HepG2 (cell line): Measurements from ENCODE around the gene FBXL7. TPM values are rescaled to one million over a fixed set of nuclear protein-coding genes. Genes with fewer than 3 reads are reported as not detected.

Source experiments
- ATAC-seq: fragments of 200-7000 bp; cut with Tn5 transposase; 3 replicates; pipeline ENCODE4 v1.9.1; 2020; ENCODE audit warnings: mild to moderate bottlenecking, moderate library complexity
- BruUV-seq: library from RNA; stranded (reverse); fragments of 400-500 nt; replicated peaks from 2 replicates; lab custom pipeline; 2021; lab: Mats Ljungman, UMichigan
- CTCF ChIA-PET: fragments of 300-600 bp; formaldehyde crosslinking; extraction: SDS; loops from one replicate; lab custom pipeline; 2021; ENCODE audit warnings: low total read pairs, inconsistent platforms, low intra/inter-chr PET ratio; lab: Yijun Ruan, JAX
- POLR2A ChIA-PET: fragments of 350-600 bp; sonication (Branson Sonifier 250); formaldehyde crosslinking; loops from one replicate; lab custom pipeline; 2020; ENCODE audit warnings: antibody characterized with exemption, inconsistent platforms; lab: Yijun Ruan, JAX
- DNase-seq: peaks from one replicate; pipeline ENCODE4 v3.0.0-alpha.2; 2015; ENCODE audit warnings: low spot score
- FAIRE-seq: peaks from 3 replicates; lab custom pipeline; 2011; peaks lifted over from hg19 to GRCh38; lab: Jason Lieb, UNC
- H2AFZ ChIP-seq: one replicate; pipeline ENCODE4 v1.6.1; 2011; ENCODE audit warnings: low read length, inconsistent platforms
- H3K27ac ChIP-seq: fragments of 300-600 bp; 3 replicates; pipeline ENCODE4 v1.8.0; 2011; ENCODE audit warnings: mixed run types, mild to moderate bottlenecking, mixed read lengths, low read length, inconsistent platforms; ENCODE audit not compliant: insufficient read depth; ENCODE audit errors: extremely low read length
- H3K27me3 ChIP-seq, 2 experiments: fragments of 200-600 bp in 1 of 2; 2 replicates in 1 of 2; 3 replicates in 1 of 2; pipeline versions ENCODE4 v1.6.0 to v1.8.0; 2011; ENCODE audit warnings: low read length in 2 of 2, mild to moderate bottlenecking in 2 of 2, moderate library complexity in 2 of 2, inconsistent platforms in 1 of 2; ENCODE audit not compliant: insufficient read depth in 2 of 2, control insufficient read depth in 1 of 2
- H3K36me3 ChIP-seq, 2 experiments: fragments of 200-600 bp in 1 of 2; replicated peaks in 1 of 2; 2 replicates in 1 of 2; 3 replicates in 1 of 2; pipeline versions ENCODE4 v1.5.1 to v1.8.0; 2011; ENCODE audit warnings: low read length in 2 of 2, inconsistent platforms in 1 of 2; ENCODE audit not compliant: insufficient read depth in 2 of 2, control insufficient read depth in 1 of 2
- H3K4me1 ChIP-seq: 2 replicates; pipeline ENCODE4 v1.5.1; 2012; ENCODE audit warnings: low read length, inconsistent platforms; ENCODE audit not compliant: insufficient read depth
- H3K4me2 ChIP-seq: 2 replicates; pipeline ENCODE4 v1.6.0; 2011; ENCODE audit warnings: low read depth, low read length, inconsistent platforms
- H3K4me3 ChIP-seq, 3 experiments: fragments of 200-600 bp in 1 of 3; sonication (generic), shearing (Covaris generic) in 1 of 3; replicated peaks in 1 of 3; 2 replicates each; pipeline ENCODE4 v1.5.1; 2011 to 2016; ENCODE audit warnings: low read length in 3 of 3, inconsistent platforms in 2 of 3, low read depth in 2 of 3, mild to moderate bottlenecking in 2 of 3, control low read depth in 1 of 3, mixed read lengths in 1 of 3; ENCODE audit not compliant: insufficient read depth in 1 of 3
- H3K79me2 ChIP-seq: one replicate; pipeline ENCODE4 v1.6.1; 2011; ENCODE audit warnings: low read length, inconsistent platforms; ENCODE audit not compliant: insufficient read depth
- H3K9ac ChIP-seq: 2 replicates; pipeline ENCODE4 v1.6.0; 2011; ENCODE audit warnings: mild to moderate bottlenecking, low read depth, low read length, inconsistent platforms; ENCODE audit not compliant: insufficient read depth
- H3K9me3 ChIP-seq: 2 replicates; pipeline ENCODE4 v1.5.1; 2012; ENCODE audit warnings: mild to moderate bottlenecking, low read length
- H4K20me1 ChIP-seq: 2 replicates; pipeline ENCODE4 v1.6.0; 2011; ENCODE audit warnings: inconsistent platforms, mild to moderate bottlenecking, low read length, moderate library complexity; ENCODE audit not compliant: insufficient read depth
- HOXA5 ChIP-seq: sonication (generic); formaldehyde crosslinking; IDR thresholded peaks from 2 replicates; pipeline ENCODE4 v1.4.0; 2020; ENCODE audit warnings: missing genetic modification reagents
- SIX4 ChIP-seq: sonication (generic); formaldehyde crosslinking; IDR thresholded peaks from 2 replicates; pipeline ENCODE4 v1.4.0; 2020; ENCODE audit warnings: missing genetic modification reagents
- ZFP1 ChIP-seq: IDR thresholded peaks from 2 replicates; pipeline ENCODE4 v1.6.1; 2016
- ZFP41 ChIP-seq: sonication (generic); formaldehyde crosslinking; IDR thresholded peaks from 2 replicates; pipeline ENCODE4 v1.4.0; 2020; ENCODE audit warnings: mild to moderate bottlenecking, missing genetic modification reagents, borderline replicate concordance
- ZNF230 ChIP-seq: sonication (generic); formaldehyde crosslinking; IDR thresholded peaks from 2 replicates; pipeline ENCODE4 v1.4.0; 2020; ENCODE audit warnings: mild to moderate bottlenecking, missing genetic modification reagents
- ZNF232 ChIP-seq: sonication (generic); formaldehyde crosslinking; IDR thresholded peaks from 2 replicates; pipeline ENCODE4 v1.4.0; 2020; ENCODE audit warnings: missing genetic modification reagents, borderline replicate concordance
- ZNF331 ChIP-seq: sonication (generic); formaldehyde crosslinking; IDR thresholded peaks from 2 replicates; pipeline ENCODE4 v1.4.0; 2020; ENCODE audit warnings: missing genetic modification reagents
- ZNF619 ChIP-seq: sonication (generic); formaldehyde crosslinking; IDR thresholded peaks from 2 replicates; pipeline ENCODE4 v1.4.0; 2020; ENCODE audit warnings: mild to moderate bottlenecking, missing genetic modification reagents
- ZNF780A ChIP-seq: sonication (generic); formaldehyde crosslinking; IDR thresholded peaks from 2 replicates; pipeline ENCODE4 v1.8.0; 2022; ENCODE audit warnings: mild to moderate bottlenecking, missing genetic modification reagents, moderate library complexity
- WGBS: methylation state at CpG from one replicate; pipeline ENCODE4 v1.1.6; 2017; ENCODE audit warnings: low lambda C conversion rate; 5-methylcytosine and 5-hydroxymethylcytosine counted together
- in situ Hi-C: cut with HindIII; loops from 2 replicates; pipeline ENCODE4 v1.10.0; 2017; ENCODE audit warnings: low pct_unique_long_range_greater_than_20kb; ENCODE audit not compliant: extremely low pct_ligation_motif_present
- intact Hi-C: fragments of 100-400 bp; cut with micrococcal nuclease; formaldehyde crosslinking; loops from one replicate; pipeline ENCODE4 v1.10.0; 2022; ENCODE audit not compliant: unreplicated experiment
- polyA plus RNA-seq, 8 experiments: library from polyadenylated mRNA; depleted of rRNA in 3 of 8; stranded (reverse) in 7 of 8; unstranded in 1 of 8; fragments of >200 nt; fragmentation: Illumina TruSeq in 4 of 8; extraction: Trizol in 4 of 8; gene quantifications; 2 replicates each; pipeline versions ENCODE4 v1.2.1 to v1.2.3, GENCODE V29; 2011 to 2016; ENCODE audit warnings: low read depth in 4 of 8, missing spikeins in 1 of 8, mixed read lengths in 1 of 8; ENCODE audit not compliant: insufficient read depth in 1 of 8
- total RNA-seq, 5 experiments: library from RNA; depleted of rRNA; stranded (reverse); fragments of >200 nt; fragmentation: Illumina TruSeq; extraction: Trizol; gene quantifications; 2 replicates each; pipeline ENCODE4 v1.2.3, GENCODE V29; 2016; ENCODE audit warnings: low read depth in 1 of 5
- TF ChIP-seq, protein P1 (sequence below), 2 experiments: IDR thresholded peaks; 2 replicates each; pipeline ENCODE4 v1.6.1; 2011 to 2012; ENCODE audit warnings: low read length in 2 of 2, borderline replicate concordance in 1 of 2, low read depth in 1 of 2, mild to moderate bottlenecking in 1 of 2, moderate library complexity in 1 of 2
- TF ChIP-seq, protein P2 (sequence below): sonication (generic); formaldehyde crosslinking; conservative IDR thresholded peaks from 2 replicates; pipeline ENCODE4 v1.8.0; 2022; ENCODE audit warnings: missing genetic modification reagents
- TF ChIP-seq, protein P3 (sequence below): sonication (generic); formaldehyde crosslinking; IDR thresholded peaks from 2 replicates; pipeline ENCODE4 v1.5.0; 2020; ENCODE audit warnings: missing genetic modification reagents
- TF ChIP-seq, protein P4 (sequence below): sonication (generic); formaldehyde crosslinking; conservative IDR thresholded peaks from 2 replicates; pipeline ENCODE4 v1.4.0; 2020; ENCODE audit warnings: missing genetic modification reagents
- TF ChIP-seq, protein P5 (sequence below): sonication (generic); formaldehyde crosslinking; IDR thresholded peaks from 2 replicates; pipeline ENCODE4 v1.4.0; 2020; ENCODE audit warnings: low read depth, missing genetic modification reagents

The FBXL7 gene
- total and polyA plus RNA-seq, 2 of the 13 experiments (the other 11 are each of a cell fraction or from before 2014, with no cell fraction given): 0.07 TPM; not detected in 1

DNA sequence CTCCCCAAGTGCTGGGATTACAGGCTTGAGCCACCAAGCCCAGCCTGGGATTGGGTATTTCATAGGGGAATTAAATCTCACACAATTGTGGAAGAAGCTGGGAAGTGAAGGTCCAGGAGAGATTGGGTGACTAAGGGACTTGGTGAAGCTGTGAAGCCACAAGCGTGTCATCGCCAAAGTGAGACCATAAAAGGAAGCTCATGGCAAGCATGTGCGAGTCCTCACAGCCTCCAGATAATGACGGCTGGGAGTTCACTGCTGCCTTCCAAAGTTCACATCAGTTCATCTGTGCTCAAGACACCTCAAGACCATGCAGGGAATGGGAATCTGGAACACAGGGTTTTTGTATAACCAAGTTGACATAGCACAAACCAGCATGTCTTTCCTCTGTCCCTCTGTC lies 469.0 kb downstream of the FBXL7 start:
- Histone ChIP-seq H2AFZ (no peak overlapping the region), H3K36me3 (no peaks in the 10 kb centered on the region), H3K79me2 (no peaks in the 10 kb centered on the region), H3K4me3 (no peak overlapping the region), H3K27me3 (no peaks in the 10 kb centered on the region), H3K9me3 (peaks cover 18% of the 10 kb centered on the region; the same call in 1 of the 2 replicates), H3K4me2 (no peak overlapping the region), H4K20me1 (no peaks in the 10 kb centered on the region), H3K4me1 (no peaks in the 10 kb centered on the region), H3K27ac (no peak overlapping the region), H3K9ac (no peak overlapping the region)
- intact Hi-C loops (no loop called here), in situ Hi-C loops (no loop called here)
- ChIA-PET CTCF (no interaction called here), POLR2A (no interaction called here)
- 56% methylated on average over 4 of the region's 4 CpGs for WGBS
- no TSS peak for BruUV-seq
- DNase-seq (no peak), FAIRE-seq (no peak), ATAC-seq (no peak)
- TF ChIP-seq, protein P1, sequence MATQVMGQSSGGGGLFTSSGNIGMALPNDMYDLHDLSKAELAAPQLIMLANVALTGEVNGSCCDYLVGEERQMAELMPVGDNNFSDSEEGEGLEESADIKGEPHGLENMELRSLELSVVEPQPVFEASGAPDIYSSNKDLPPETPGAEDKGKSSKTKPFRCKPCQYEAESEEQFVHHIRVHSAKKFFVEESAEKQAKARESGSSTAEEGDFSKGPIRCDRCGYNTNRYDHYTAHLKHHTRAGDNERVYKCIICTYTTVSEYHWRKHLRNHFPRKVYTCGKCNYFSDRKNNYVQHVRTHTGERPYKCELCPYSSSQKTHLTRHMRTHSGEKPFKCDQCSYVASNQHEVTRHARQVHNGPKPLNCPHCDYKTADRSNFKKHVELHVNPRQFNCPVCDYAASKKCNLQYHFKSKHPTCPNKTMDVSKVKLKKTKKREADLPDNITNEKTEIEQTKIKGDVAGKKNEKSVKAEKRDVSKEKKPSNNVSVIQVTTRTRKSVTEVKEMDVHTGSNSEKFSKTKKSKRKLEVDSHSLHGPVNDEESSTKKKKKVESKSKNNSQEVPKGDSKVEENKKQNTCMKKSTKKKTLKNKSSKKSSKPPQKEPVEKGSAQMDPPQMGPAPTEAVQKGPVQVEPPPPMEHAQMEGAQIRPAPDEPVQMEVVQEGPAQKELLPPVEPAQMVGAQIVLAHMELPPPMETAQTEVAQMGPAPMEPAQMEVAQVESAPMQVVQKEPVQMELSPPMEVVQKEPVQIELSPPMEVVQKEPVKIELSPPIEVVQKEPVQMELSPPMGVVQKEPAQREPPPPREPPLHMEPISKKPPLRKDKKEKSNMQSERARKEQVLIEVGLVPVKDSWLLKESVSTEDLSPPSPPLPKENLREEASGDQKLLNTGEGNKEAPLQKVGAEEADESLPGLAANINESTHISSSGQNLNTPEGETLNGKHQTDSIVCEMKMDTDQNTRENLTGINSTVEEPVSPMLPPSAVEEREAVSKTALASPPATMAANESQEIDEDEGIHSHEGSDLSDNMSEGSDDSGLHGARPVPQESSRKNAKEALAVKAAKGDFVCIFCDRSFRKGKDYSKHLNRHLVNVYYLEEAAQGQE (IDR thresholded peaks at IDR 0.05; ENCODE audit: borderline replicate concordance in 1 of 2, low read depth in 1 of 2, low read length in 2 of 2): no peak
- TF ChIP-seq SIX4 (no peak), ZNF232 (no peak), ZNF331 (no peak), ZFP1 (CRISPR knock-in tag) (no peak), HOXA5 (CRISPR knock-in tag) (no peak), ZNF619 (CRISPR knock-in tag) (no peak), ZNF780A (CRISPR knock-in tag) (no peak), ZNF230 (no peak), ZFP41 (no peak)
- TF ChIP-seq, protein P2, sequence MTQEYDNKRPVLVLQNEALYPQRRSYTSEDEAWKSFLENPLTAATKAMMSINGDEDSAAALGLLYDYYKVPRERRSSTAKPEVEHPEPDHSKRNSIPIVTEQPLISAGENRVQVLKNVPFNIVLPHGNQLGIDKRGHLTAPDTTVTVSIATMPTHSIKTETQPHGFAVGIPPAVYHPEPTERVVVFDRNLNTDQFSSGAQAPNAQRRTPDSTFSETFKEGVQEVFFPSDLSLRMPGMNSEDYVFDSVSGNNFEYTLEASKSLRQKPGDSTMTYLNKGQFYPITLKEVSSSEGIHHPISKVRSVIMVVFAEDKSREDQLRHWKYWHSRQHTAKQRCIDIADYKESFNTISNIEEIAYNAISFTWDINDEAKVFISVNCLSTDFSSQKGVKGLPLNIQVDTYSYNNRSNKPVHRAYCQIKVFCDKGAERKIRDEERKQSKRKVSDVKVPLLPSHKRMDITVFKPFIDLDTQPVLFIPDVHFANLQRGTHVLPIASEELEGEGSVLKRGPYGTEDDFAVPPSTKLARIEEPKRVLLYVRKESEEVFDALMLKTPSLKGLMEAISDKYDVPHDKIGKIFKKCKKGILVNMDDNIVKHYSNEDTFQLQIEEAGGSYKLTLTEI (CRISPR knock-in tag): no peak
- TF ChIP-seq, protein P3, sequence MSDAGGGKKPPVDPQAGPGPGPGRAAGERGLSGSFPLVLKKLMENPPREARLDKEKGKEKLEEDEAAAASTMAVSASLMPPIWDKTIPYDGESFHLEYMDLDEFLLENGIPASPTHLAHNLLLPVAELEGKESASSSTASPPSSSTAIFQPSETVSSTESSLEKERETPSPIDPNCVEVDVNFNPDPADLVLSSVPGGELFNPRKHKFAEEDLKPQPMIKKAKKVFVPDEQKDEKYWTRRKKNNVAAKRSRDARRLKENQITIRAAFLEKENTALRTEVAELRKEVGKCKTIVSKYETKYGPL: no peak
- TF ChIP-seq, protein P4, sequence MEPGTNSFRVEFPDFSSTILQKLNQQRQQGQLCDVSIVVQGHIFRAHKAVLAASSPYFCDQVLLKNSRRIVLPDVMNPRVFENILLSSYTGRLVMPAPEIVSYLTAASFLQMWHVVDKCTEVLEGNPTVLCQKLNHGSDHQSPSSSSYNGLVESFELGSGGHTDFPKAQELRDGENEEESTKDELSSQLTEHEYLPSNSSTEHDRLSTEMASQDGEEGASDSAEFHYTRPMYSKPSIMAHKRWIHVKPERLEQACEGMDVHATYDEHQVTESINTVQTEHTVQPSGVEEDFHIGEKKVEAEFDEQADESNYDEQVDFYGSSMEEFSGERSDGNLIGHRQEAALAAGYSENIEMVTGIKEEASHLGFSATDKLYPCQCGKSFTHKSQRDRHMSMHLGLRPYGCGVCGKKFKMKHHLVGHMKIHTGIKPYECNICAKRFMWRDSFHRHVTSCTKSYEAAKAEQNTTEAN (CRISPR knock-in tag): no peak
- TF ChIP-seq, protein P5, sequence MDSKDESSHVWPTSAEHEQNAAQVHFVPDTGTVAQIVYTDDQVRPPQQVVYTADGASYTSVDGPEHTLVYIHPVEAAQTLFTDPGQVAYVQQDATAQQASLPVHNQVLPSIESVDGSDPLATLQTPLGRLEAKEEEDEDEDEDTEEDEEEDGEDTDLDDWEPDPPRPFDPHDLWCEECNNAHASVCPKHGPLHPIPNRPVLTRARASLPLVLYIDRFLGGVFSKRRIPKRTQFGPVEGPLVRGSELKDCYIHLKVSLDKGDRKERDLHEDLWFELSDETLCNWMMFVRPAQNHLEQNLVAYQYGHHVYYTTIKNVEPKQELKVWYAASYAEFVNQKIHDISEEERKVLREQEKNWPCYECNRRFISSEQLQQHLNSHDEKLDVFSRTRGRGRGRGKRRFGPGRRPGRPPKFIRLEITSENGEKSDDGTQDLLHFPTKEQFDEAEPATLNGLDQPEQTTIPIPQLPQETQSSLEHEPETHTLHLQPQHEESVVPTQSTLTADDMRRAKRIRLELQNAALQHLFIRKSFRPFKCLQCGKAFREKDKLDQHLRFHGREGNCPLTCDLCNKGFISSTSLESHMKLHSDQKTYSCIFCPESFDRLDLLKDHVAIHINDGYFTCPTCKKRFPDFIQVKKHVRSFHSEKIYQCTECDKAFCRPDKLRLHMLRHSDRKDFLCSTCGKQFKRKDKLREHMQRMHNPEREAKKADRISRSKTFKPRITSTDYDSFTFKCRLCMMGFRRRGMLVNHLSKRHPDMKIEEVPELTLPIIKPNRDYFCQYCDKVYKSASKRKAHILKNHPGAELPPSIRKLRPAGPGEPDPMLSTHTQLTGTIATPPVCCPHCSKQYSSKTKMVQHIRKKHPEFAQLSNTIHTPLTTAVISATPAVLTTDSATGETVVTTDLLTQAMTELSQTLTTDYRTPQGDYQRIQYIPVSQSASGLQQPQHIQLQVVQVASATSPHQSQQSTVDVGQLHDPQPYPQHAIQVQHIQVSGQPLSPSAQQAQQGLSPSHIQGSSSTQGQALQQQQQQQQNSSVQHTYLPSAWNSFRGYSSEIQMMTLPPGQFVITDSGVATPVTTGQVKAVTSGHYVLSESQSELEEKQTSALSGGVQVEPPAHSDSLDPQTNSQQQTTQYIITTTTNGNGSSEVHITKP (CRISPR knock-in tag): no peak
